Measurements from ENCODE around the gene PLA2G4E. TPM values are rescaled to one million over a fixed set of nuclear protein-coding genes. Genes with fewer than 3 reads are reported as not detected.

PLA2G4E gene
- total and polyA plus RNA-seq, 8 donors: 0.78 TPM; not detected in 7

- TF ChIP-seq, protein P1, sequence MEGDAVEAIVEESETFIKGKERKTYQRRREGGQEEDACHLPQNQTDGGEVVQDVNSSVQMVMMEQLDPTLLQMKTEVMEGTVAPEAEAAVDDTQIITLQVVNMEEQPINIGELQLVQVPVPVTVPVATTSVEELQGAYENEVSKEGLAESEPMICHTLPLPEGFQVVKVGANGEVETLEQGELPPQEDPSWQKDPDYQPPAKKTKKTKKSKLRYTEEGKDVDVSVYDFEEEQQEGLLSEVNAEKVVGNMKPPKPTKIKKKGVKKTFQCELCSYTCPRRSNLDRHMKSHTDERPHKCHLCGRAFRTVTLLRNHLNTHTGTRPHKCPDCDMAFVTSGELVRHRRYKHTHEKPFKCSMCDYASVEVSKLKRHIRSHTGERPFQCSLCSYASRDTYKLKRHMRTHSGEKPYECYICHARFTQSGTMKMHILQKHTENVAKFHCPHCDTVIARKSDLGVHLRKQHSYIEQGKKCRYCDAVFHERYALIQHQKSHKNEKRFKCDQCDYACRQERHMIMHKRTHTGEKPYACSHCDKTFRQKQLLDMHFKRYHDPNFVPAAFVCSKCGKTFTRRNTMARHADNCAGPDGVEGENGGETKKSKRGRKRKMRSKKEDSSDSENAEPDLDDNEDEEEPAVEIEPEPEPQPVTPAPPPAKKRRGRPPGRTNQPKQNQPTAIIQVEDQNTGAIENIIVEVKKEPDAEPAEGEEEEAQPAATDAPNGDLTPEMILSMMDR (IDR thresholded peaks at IDR 0.05): no peak
- TF ChIP-seq POLR2A (IDR thresholded peaks at IDR 0.05): no peak
- no peak for TF ChIP-seq POLR2AphosphoS5 (IDR thresholded peaks at IDR 0.05)
- no peak for TF ChIP-seq EP300 (IDR thresholded peaks at IDR 0.05)
- H3K36me3 ChIP-seq: no peaks in the 10 kb centered on the region
- 67 to 78% (median 70%) methylated on average over 10 of the region's 10 CpGs for WGBS, 5 donors
- H3K27me3 ChIP-seq: peaks cover 0 to 3% (median 0%) of the 10 kb centered on the region in 3 donors
- intact Hi-C loops (cut with DNase I; ENCODE audit: low total_unique reads): no loop called here
- peaks cover 23 to 30% (median 28%) of the 10 kb centered on the region in 4 donors for H3K4me1 ChIP-seq
- peak in 1 of 2 donors; percentile 36 for DNase-seq
- peak overlapping the region in 3 of 5 donors; percentile 75 to 78 (median 77) for H3K27ac ChIP-seq
- H3K4me3 ChIP-seq: no peak overlapping the region
- H3K9me3 ChIP-seq: no peaks in the 10 kb centered on the region
Measured at GRCh38 chr15:41981371-41982132, 39.3 kb downstream of the PLA2G4E start.

DNA sequence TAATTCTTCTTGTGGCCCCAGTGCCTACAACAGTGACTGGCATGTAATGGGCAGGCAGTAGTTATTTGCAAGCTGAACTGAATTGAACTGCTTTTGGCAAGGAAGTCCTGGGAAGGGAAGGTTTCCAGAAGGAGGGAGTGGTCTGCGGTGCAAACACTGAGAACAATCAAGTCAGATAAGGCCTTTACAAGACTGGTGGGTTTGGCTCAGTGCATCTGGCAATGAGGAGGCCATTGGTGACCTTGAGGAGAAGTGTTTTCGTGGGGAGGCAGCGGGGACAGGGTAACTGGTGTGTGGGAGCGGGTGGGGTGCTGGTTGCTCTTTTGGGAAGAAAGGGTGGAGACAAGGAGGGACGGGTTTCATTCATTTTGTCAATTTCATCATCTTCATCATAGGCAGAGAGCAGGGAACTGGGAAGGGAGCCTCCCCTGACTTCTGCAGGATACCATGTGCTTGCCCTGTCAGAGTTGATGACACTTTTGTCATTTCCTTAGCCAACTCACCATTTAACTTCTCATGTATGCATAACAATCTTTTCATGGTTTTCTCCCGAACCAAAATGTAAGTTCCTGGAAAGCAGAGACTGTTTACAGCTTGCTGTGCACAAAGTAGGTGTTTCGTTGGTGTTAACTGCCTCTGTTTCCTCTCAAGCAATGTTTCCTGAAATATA lies 40.1 kb downstream of the PLA2G4E start:
- H3K4me3 ChIP-seq: no peak overlapping the region
- intact Hi-C loops (cut with DNase I; ENCODE audit: low total_unique reads): no loop called here
- H3K36me3 ChIP-seq: no peaks in the 10 kb centered on the region
- 39 to 66% (median 49%) methylated on average over 7 of the region's 7 CpGs for WGBS, 5 donors
- TF ChIP-seq POLR2A (IDR thresholded peaks at IDR 0.05): no peak
- peak; percentile 3 to 82 (median 47) for TF ChIP-seq POLR2AphosphoS5 (IDR thresholded peaks at IDR 0.05)
- TF ChIP-seq, protein P1 (IDR thresholded peaks at IDR 0.05): no peak
- no peak for TF ChIP-seq EP300 (IDR thresholded peaks at IDR 0.05)
- H3K4me1 ChIP-seq: peaks cover 23 to 30% (median 28%) of the 10 kb centered on the region in 4 donors
- peak; percentile 82 to 84 for DNase-seq
- H3K27me3 ChIP-seq: peaks cover 0 to 4% (median 0%) of the 10 kb centered on the region in 3 donors
- H3K27ac ChIP-seq: peak overlapping the region; percentile 67 to 78 (median 75)
- no peaks in the 10 kb centered on the region for H3K9me3 ChIP-seq

DNA sequence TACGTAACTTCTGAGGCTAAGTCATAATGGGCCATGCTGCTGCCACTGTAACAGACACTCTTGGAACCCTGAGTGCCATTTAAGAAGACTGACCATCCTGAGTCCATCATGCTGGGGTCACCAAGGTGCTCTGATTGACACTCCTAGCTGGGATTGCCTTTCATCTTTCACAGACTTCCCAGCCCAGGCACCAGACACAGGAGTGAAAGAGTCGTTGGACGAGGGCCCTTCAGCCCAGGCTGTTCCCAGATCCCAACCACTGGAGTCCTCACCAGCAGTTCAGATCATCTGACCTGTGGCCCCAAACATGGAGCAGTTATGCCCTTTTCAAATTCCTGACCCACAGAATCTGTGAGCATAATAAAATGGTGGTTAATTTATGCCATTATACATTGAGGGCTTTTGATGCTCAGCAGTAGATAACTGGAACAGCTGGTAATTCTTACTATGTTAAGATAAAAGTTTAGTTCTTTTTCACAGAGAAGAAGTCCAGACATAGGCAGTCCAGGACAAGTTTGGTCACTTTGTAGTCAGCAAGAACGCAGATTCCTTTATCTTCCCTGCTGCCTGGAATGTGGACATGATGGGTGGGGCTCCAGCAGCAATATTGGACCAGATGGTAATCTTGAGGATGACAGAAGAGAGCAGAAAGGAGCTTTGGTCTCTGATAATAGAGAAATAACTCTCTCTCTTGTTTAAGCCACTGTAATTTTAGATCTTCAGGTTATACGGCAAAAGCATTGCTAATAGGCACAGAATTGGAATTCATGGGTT lies 41.2 kb downstream of the PLA2G4E start:
- intact Hi-C loops (cut with DNase I; ENCODE audit: low total_unique reads): no loop called here
- peaks cover 23 to 30% (median 28%) of the 10 kb centered on the region in 4 donors for H3K4me1 ChIP-seq
- H3K4me3 ChIP-seq: no peak overlapping the region
- H3K27ac ChIP-seq: peak overlapping the region in 4 of 5 donors; percentile 67 to 78 (median 76)
- TF ChIP-seq POLR2A (IDR thresholded peaks at IDR 0.05): no peak
- TF ChIP-seq, protein P1 (IDR thresholded peaks at IDR 0.05): no peak
- no peak for TF ChIP-seq EP300 (IDR thresholded peaks at IDR 0.05)
- peak in 1 of 3 donors; percentile 8 for TF ChIP-seq POLR2AphosphoS5 (IDR thresholded peaks at IDR 0.05)
- peaks cover 0 to 4% (median 0%) of the 10 kb centered on the region in 3 donors for H3K27me3 ChIP-seq
- no peaks in the 10 kb centered on the region for H3K9me3 ChIP-seq
- peak; percentile 25 to 36 for DNase-seq
- 56 to 73% (median 67%) methylated on average over 5 of the region's 5 CpGs for WGBS, 5 donors
- no peaks in the 10 kb centered on the region for H3K36me3 ChIP-seq

- H3K9me3 ChIP-seq: no peaks in the 10 kb centered on the region
- peaks cover 0 to 4% (median 0%) of the 10 kb centered on the region in 3 donors for H3K27me3 ChIP-seq
- intact Hi-C loops (cut with DNase I; ENCODE audit: low total_unique reads): no loop called here
- peaks cover 23 to 30% (median 28%) of the 10 kb centered on the region in 4 donors for H3K4me1 ChIP-seq
- 77 to 87% (median 86%) methylated on average over 4 of the region's 4 CpGs for WGBS, 5 donors
- peak overlapping the region in 1 of 5 donors; percentile 77 for H3K27ac ChIP-seq
- no peaks in the 10 kb centered on the region for H3K36me3 ChIP-seq
- TF ChIP-seq POLR2A (IDR thresholded peaks at IDR 0.05): no peak
- no peak for TF ChIP-seq POLR2AphosphoS5 (IDR thresholded peaks at IDR 0.05)
- no peak for TF ChIP-seq EP300 (IDR thresholded peaks at IDR 0.05)
- peak in 1 of 2 donors; percentile 7 for DNase-seq
- no peak overlapping the region for H3K4me3 ChIP-seq
Measured at GRCh38 chr15:41978534-41978933, 42.3 kb downstream of the PLA2G4E start.
